ENCODE measurements around the gene LRRC28.

Gene LRRC28

GRCh38 chr15:99331381-99331780 lies 80.1 kb downstream of the LRRC28 start:
- H3K9me3 ChIP-seq (ENCODE audit: insufficient read depth, low read length), result no peaks in the 10 kb centered on the region
- no peak overlapping the region for H3K27ac ChIP-seq (ENCODE audit: low read length)
- H3K4me3 ChIP-seq (ENCODE audit: low read length), result no peak overlapping the region
- H2AFZ ChIP-seq (ENCODE audit: low read depth, low read length), result no peak overlapping the region
- H3K79me2 ChIP-seq (ENCODE audit: low read length), result no peaks in the 10 kb centered on the region
- H4K20me1 ChIP-seq (ENCODE audit: insufficient read depth, low read length), result no peaks in the 10 kb centered on the region
- no peaks in the 10 kb centered on the region for H3K4me1 ChIP-seq (ENCODE audit: low read length)
- no peaks in the 10 kb centered on the region for H3K36me3 ChIP-seq (replicated peaks; ENCODE audit: low read depth, low read length)
- H3K9ac ChIP-seq (ENCODE audit: low read length), result no peak overlapping the region
- H3K4me2 ChIP-seq (ENCODE audit: low read length), result no peak overlapping the region
- no peak for TF ChIP-seq EZH2phosphoT487 (IDR thresholded peaks at IDR 0.05; ENCODE audit: low read depth)
- TF ChIP-seq CTCF (IDR thresholded peaks at IDR 0.05; ENCODE audit: low read depth, low read length), result no peak
- H3K27me3 ChIP-seq (ENCODE audit: low read depth, low read length), result no peaks in the 10 kb centered on the region

GRCh38 chr15:99333413-99333812 lies 82.1 kb downstream of the LRRC28 start:
- Histone ChIP-seq H3K27me3 (ENCODE audit: low read depth, low read length) (no peaks in the 10 kb centered on the region), H3K4me2 (ENCODE audit: low read length) (no peak overlapping the region), H3K4me1 (ENCODE audit: low read length) (no peaks in the 10 kb centered on the region), H2AFZ (ENCODE audit: low read depth, low read length) (no peak overlapping the region), H4K20me1 (ENCODE audit: insufficient read depth, low read length) (no peaks in the 10 kb centered on the region), H3K79me2 (ENCODE audit: low read length) (no peaks in the 10 kb centered on the region), H3K4me3 (ENCODE audit: low read length) (no peak overlapping the region), H3K9ac (ENCODE audit: low read length) (no peak overlapping the region), H3K9me3 (ENCODE audit: insufficient read depth, low read length) (no peaks in the 10 kb centered on the region), H3K36me3 (replicated peaks; ENCODE audit: low read depth, low read length) (no peaks in the 10 kb centered on the region), H3K27ac (ENCODE audit: low read length) (no peak overlapping the region)
- no peak for TF ChIP-seq EZH2phosphoT487 (IDR thresholded peaks at IDR 0.05; ENCODE audit: low read depth)
- TF ChIP-seq CTCF (IDR thresholded peaks at IDR 0.05; ENCODE audit: low read depth, low read length), result no peak

GRCh38 chr15:99333981-99334380 lies 82.7 kb downstream of the LRRC28 start:
- no peak overlapping the region for H2AFZ ChIP-seq (ENCODE audit: low read depth, low read length)
- H3K36me3 ChIP-seq (replicated peaks; ENCODE audit: low read depth, low read length), result no peaks in the 10 kb centered on the region
- no peaks in the 10 kb centered on the region for H3K9me3 ChIP-seq (ENCODE audit: insufficient read depth, low read length)
- no peaks in the 10 kb centered on the region for H3K4me1 ChIP-seq (ENCODE audit: low read length)
- H3K27me3 ChIP-seq (ENCODE audit: low read depth, low read length), result no peaks in the 10 kb centered on the region
- no peak for TF ChIP-seq EZH2phosphoT487 (IDR thresholded peaks at IDR 0.05; ENCODE audit: low read depth)
- TF ChIP-seq CTCF (IDR thresholded peaks at IDR 0.05; ENCODE audit: low read depth, low read length), result no peak
- no peaks in the 10 kb centered on the region for H4K20me1 ChIP-seq (ENCODE audit: insufficient read depth, low read length)
- H3K9ac ChIP-seq (ENCODE audit: low read length), result no peak overlapping the region
- no peak overlapping the region for H3K27ac ChIP-seq (ENCODE audit: low read length)
- no peak overlapping the region for H3K4me2 ChIP-seq (ENCODE audit: low read length)
- H3K4me3 ChIP-seq (ENCODE audit: low read length), result no peak overlapping the region
- H3K79me2 ChIP-seq (ENCODE audit: low read length), result no peaks in the 10 kb centered on the region

- no peaks in the 10 kb centered on the region for H3K4me1 ChIP-seq (ENCODE audit: low read length)
- no peak overlapping the region for H2AFZ ChIP-seq (ENCODE audit: low read depth, low read length)
- TF ChIP-seq CTCF (IDR thresholded peaks at IDR 0.05; ENCODE audit: low read depth, low read length) (no peak), EZH2phosphoT487 (IDR thresholded peaks at IDR 0.05; ENCODE audit: low read depth) (no peak)
- H3K36me3 ChIP-seq (replicated peaks; ENCODE audit: low read depth, low read length), result no peaks in the 10 kb centered on the region
- no peaks in the 10 kb centered on the region for H4K20me1 ChIP-seq (ENCODE audit: insufficient read depth, low read length)
- no peak overlapping the region for H3K9ac ChIP-seq (ENCODE audit: low read length)
- no peaks in the 10 kb centered on the region for H3K79me2 ChIP-seq (ENCODE audit: low read length)
- H3K4me3 ChIP-seq (ENCODE audit: low read length), result no peak overlapping the region
- no peaks in the 10 kb centered on the region for H3K9me3 ChIP-seq (ENCODE audit: insufficient read depth, low read length)
- no peak overlapping the region for H3K27ac ChIP-seq (ENCODE audit: low read length)
- H3K4me2 ChIP-seq (ENCODE audit: low read length), result no peak overlapping the region
- H3K27me3 ChIP-seq (ENCODE audit: low read depth, low read length), result no peaks in the 10 kb centered on the region
Observed at GRCh38 chr15:99335508-99335907, 84.2 kb downstream of the LRRC28 start.

Data from OCI-LY3 (cell line).